GM23338 (cell line): ENCODE results near the gene ZNF628.

Experiments
- EZH2 ChIP-seq: fragments of 200-600 bp; sonication (generic); IDR thresholded peaks from one replicate; pipeline ENCODE4 v1.8.0; 2017; ENCODE audit warnings: antibody characterized with exemption, mild to moderate bottlenecking, low read depth; ENCODE audit not compliant: unreplicated experiment
- POLR2AphosphoS5 ChIP-seq: IDR thresholded peaks from 2 replicates; pipeline ENCODE4 v1.6.1; 2016; ENCODE audit warnings: antibody characterized with exemption, low read depth
- TF ChIP-seq, protein P1 (sequence below), 2 experiments: fragments of 200-600 bp in 1 of 2; sonication (generic) in 1 of 2; conservative IDR thresholded peaks; 2 replicates each; pipeline versions ENCODE4 v1.5.1 to v1.6.1; 2016 to 2017; ENCODE audit warnings: antibody characterized with exemption in 2 of 2, low read depth in 2 of 2, mild to moderate bottlenecking in 2 of 2, moderate library complexity in 1 of 2

DNA sequence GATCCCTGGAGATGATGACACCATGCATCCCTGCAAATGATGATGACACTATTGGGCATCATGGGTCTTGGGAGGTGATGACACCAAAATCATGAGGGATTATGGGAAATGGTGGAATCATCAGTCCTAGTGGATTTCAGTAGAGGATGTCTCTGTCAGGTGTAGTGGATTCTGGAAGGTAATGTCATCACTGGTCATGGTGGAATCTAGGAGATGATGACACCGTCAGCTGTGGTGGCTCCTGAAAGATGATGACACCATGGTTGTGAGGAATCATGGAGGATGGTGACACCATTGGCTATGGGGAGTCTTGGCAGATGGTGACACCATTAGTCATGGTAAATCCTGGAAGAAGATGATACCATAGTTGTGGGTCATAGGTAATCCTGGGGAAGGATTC is 45.2 kb upstream of the ZNF628 start:
- TF ChIP-seq, protein P1, sequence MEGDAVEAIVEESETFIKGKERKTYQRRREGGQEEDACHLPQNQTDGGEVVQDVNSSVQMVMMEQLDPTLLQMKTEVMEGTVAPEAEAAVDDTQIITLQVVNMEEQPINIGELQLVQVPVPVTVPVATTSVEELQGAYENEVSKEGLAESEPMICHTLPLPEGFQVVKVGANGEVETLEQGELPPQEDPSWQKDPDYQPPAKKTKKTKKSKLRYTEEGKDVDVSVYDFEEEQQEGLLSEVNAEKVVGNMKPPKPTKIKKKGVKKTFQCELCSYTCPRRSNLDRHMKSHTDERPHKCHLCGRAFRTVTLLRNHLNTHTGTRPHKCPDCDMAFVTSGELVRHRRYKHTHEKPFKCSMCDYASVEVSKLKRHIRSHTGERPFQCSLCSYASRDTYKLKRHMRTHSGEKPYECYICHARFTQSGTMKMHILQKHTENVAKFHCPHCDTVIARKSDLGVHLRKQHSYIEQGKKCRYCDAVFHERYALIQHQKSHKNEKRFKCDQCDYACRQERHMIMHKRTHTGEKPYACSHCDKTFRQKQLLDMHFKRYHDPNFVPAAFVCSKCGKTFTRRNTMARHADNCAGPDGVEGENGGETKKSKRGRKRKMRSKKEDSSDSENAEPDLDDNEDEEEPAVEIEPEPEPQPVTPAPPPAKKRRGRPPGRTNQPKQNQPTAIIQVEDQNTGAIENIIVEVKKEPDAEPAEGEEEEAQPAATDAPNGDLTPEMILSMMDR (conservative IDR thresholded peaks at IDR 0.05; ENCODE audit: low read depth in 2 of 2): no peak
- TF ChIP-seq POLR2AphosphoS5 (no peak), EZH2 (no peak)
